Liver (tissue), 9 donors: Measurements from ENCODE around the gene FAM13B. TPM values are rescaled to one million over a fixed set of nuclear protein-coding genes. Genes with fewer than 3 reads are reported as not detected.

ENCODE experiments used
- DNase-seq: peaks from one replicate; pipeline ENCODE4 v3.0.0-alpha.2; 2017; ENCODE audit warnings: low spot score
- H3K27ac ChIP-seq, 2 donors: one replicate each; pipeline ENCODE4 v1.7.0; 2013; ENCODE audit warnings: inconsistent platforms in 2 of 2, low read length in 2 of 2, control low read depth in 1 of 2, low read depth in 1 of 2, mild to moderate bottlenecking in 1 of 2
- H3K27me3 ChIP-seq, 4 donors: one replicate each; pipeline versions ENCODE4 v1.6.1 to v1.7.0; 2013; ENCODE audit warnings: low read length in 3 of 4, inconsistent platforms in 1 of 4, mild to moderate bottlenecking in 1 of 4, moderate library complexity in 1 of 4; ENCODE audit not compliant: control insufficient read depth in 4 of 4, insufficient read depth in 4 of 4
- H3K36me3 ChIP-seq, 4 donors: one replicate each; pipeline versions ENCODE4 v1.6.1 to v1.7.0; 2013; ENCODE audit warnings: low read length in 3 of 4, mild to moderate bottlenecking in 3 of 4, low read depth in 1 of 4, moderate library complexity in 1 of 4; ENCODE audit not compliant: control insufficient read depth in 4 of 4, insufficient read depth in 3 of 4
- H3K4me1 ChIP-seq, 4 donors: one replicate each; pipeline versions ENCODE4 v1.6.1 to v1.7.0; 2013; ENCODE audit warnings: low read length in 3 of 4, mild to moderate bottlenecking in 3 of 4, moderate library complexity in 1 of 4; ENCODE audit not compliant: control insufficient read depth in 4 of 4, insufficient read depth in 4 of 4
- H3K4me3 ChIP-seq, 3 donors: one replicate each; pipeline versions ENCODE4 v1.6.1 to v1.7.0; 2013; ENCODE audit warnings: low read length in 3 of 3, control low read depth in 1 of 3, low read depth in 1 of 3, mild to moderate bottlenecking in 1 of 3
- H3K9ac ChIP-seq, 2 donors: one replicate each; pipeline ENCODE4 v1.7.0; 2013; ENCODE audit warnings: low read length in 2 of 2, mild to moderate bottlenecking in 2 of 2, moderate library complexity in 2 of 2, control low read depth in 1 of 2, low read depth in 1 of 2
- H3K9me3 ChIP-seq, 4 donors: one replicate each; pipeline versions ENCODE4 v1.6.1 to v1.7.0; 2013; ENCODE audit warnings: low read length in 3 of 4; ENCODE audit not compliant: control insufficient read depth in 4 of 4
- ATF3 ChIP-seq: IDR thresholded peaks from 2 replicates; pipeline ENCODE4 v1.6.1; 2016; ENCODE audit warnings: antibody characterized with exemption
- CTCF ChIP-seq: fragments of 150-350 bp; IDR thresholded peaks from 2 replicates; pipeline ENCODE4 v1.5.1; 2017; ENCODE audit warnings: improper control_type of control experiment, low read depth, low read length; ENCODE audit not compliant: missing input control
- EGR1 ChIP-seq, 2 donors: IDR thresholded peaks; 2 replicates each; pipeline ENCODE4 v1.6.1; 2016 to 2018; ENCODE audit warnings: antibody characterized with exemption in 2 of 2, low read depth in 2 of 2
- FOXA1 ChIP-seq: IDR thresholded peaks from 2 replicates; pipeline ENCODE4 v1.6.1; 2016; ENCODE audit warnings: antibody characterized with exemption
- FOXA2 ChIP-seq: IDR thresholded peaks from 2 replicates; pipeline ENCODE4 v1.6.1; 2016; ENCODE audit warnings: antibody characterized with exemption
- GABPA ChIP-seq, 2 donors: IDR thresholded peaks in 1 of 2; conservative IDR thresholded peaks in 1 of 2; 2 replicates each; pipeline ENCODE4 v1.6.1; 2016; ENCODE audit warnings: antibody characterized with exemption in 2 of 2, mild to moderate bottlenecking in 1 of 2, moderate library complexity in 1 of 2
- HNF4A ChIP-seq, 2 donors: conservative IDR thresholded peaks; 2 replicates each; pipeline ENCODE4 v1.6.1; 2016; ENCODE audit warnings: antibody characterized with exemption in 2 of 2, mild to moderate bottlenecking in 2 of 2
- HNF4G ChIP-seq: IDR thresholded peaks from 2 replicates; pipeline ENCODE4 v1.6.1; 2016; ENCODE audit warnings: antibody characterized with exemption
- JUND ChIP-seq, 2 donors: IDR thresholded peaks; 2 replicates each; pipeline ENCODE4 v1.6.1; 2016; ENCODE audit warnings: antibody characterized with exemption in 2 of 2
- MAX ChIP-seq: IDR thresholded peaks from 2 replicates; pipeline ENCODE4 v1.6.1; 2016; ENCODE audit warnings: antibody characterized with exemption
- NR2F2 ChIP-seq: IDR thresholded peaks from 2 replicates; pipeline ENCODE4 v1.6.1; 2016; ENCODE audit warnings: antibody characterized with exemption
- RAD21 ChIP-seq, 2 donors: IDR thresholded peaks; 2 replicates each; pipeline ENCODE4 v1.6.1; 2016; ENCODE audit warnings: antibody characterized with exemption in 2 of 2, mild to moderate bottlenecking in 2 of 2
- REST ChIP-seq: IDR thresholded peaks from 2 replicates; pipeline ENCODE4 v1.6.1; 2016; ENCODE audit warnings: antibody characterized with exemption, mild to moderate bottlenecking
- RXRA ChIP-seq, 2 donors: IDR thresholded peaks; 2 replicates each; pipeline ENCODE4 v1.6.1; 2017 to 2018; ENCODE audit warnings: antibody characterized with exemption in 2 of 2, mild to moderate bottlenecking in 1 of 2
- SP1 ChIP-seq: IDR thresholded peaks from 2 replicates; pipeline ENCODE4 v1.6.1; 2018; ENCODE audit warnings: antibody characterized with exemption, mild to moderate bottlenecking
- TAF1 ChIP-seq: conservative IDR thresholded peaks from 2 replicates; pipeline ENCODE4 v1.6.1; 2016; ENCODE audit warnings: antibody characterized with exemption, mild to moderate bottlenecking
- YY1 ChIP-seq: IDR thresholded peaks from 2 replicates; pipeline ENCODE4 v1.6.1; 2016; ENCODE audit warnings: antibody characterized with exemption, mild to moderate bottlenecking
- ZBTB33 ChIP-seq: IDR thresholded peaks from 2 replicates; pipeline ENCODE4 v1.6.1; 2016; ENCODE audit warnings: antibody characterized with exemption
- WGBS: extraction: QIAGEN DNeasy Blood & Tissue Kit; methylation state at CpG from one replicate; pipeline ENCODE4 v1.1.7; 2013; 5-methylcytosine and 5-hydroxymethylcytosine counted together
- polyA plus RNA-seq, 2 donors: library from polyadenylated mRNA; stranded (reverse) in 1 of 2; unstranded in 1 of 2; fragments of 200-250 nt in 1 of 2; fragments of >200 nt in 1 of 2; fragmentation: Nextera tagmentation in 1 of 2; extraction: Ambion mirVana in 1 of 2; gene quantifications; one replicate each; pipeline versions ENCODE4 v1.2.1 to v1.2.3, GENCODE V29; 2013 to 2015
- total RNA-seq, 2 donors: library from RNA; depleted of rRNA; stranded (reverse); fragments of >200 nt; gene quantifications; one replicate each; pipeline ENCODE4 v1.2.3, GENCODE V29; 2014
- donor health status: healthy.
- donor health status: healthy.
- donor health status: healthy.
- donor health status: healthy.
- donor health status: healthy.

The FAM13B gene
- total and polyA plus RNA-seq, 4 donors = 4.3 to 19.0 (median 10.8) TPM

GRCh38 chr5:137938751-137939143 lies 94.1 kb downstream of the FAM13B start:
- Histone ChIP-seq H3K27me3 (no peaks in the 10 kb centered on the region), H3K4me1 (no peaks in the 10 kb centered on the region), H3K4me3 (no peak overlapping the region), H3K36me3 (peaks cover 6 to 54% (median 36%) of the 10 kb centered on the region in 4 donors), H3K9ac (no peak overlapping the region), H3K27ac (no peak overlapping the region), H3K9me3 (no peaks in the 10 kb centered on the region)
- no peak for DNase-seq
- 95% methylated on average over 1 of the region's 1 CpG for WGBS
- TF ChIP-seq HNF4A (conservative IDR thresholded peaks at IDR 0.05) = no peak
- TF ChIP-seq NR2F2 = no peak
- no peak for TF ChIP-seq RXRA (IDR thresholded peaks at IDR 0.05)
- TF ChIP-seq RAD21 (IDR thresholded peaks at IDR 0.05) = no peak
- no peak for TF ChIP-seq HNF4G
- no peak for TF ChIP-seq ZBTB33
- TF ChIP-seq GABPA (IDR thresholded peaks at IDR 0.05 in 1 of 2, conservative IDR thresholded peaks at IDR 0.05 in 1 of 2) = no peak
- no peak for TF ChIP-seq CTCF
- no peak for TF ChIP-seq YY1
- TF ChIP-seq SP1 = no peak
- TF ChIP-seq JUND (IDR thresholded peaks at IDR 0.05) = no peak
- TF ChIP-seq ATF3 = no peak
- TF ChIP-seq MAX = no peak

- TF ChIP-seq HNF4A (conservative IDR thresholded peaks at IDR 0.05) = no peak
- TF ChIP-seq JUND (IDR thresholded peaks at IDR 0.05) = no peak
- TF ChIP-seq TAF1 = no peak
- no peak for TF ChIP-seq REST
- no peak for TF ChIP-seq EGR1 (IDR thresholded peaks at IDR 0.05; ENCODE audit: low read depth in 2 of 2)
- no peak for TF ChIP-seq FOXA2
- TF ChIP-seq NR2F2 = no peak
- no peak for TF ChIP-seq ATF3
- TF ChIP-seq RAD21 (IDR thresholded peaks at IDR 0.05) = no peak
- TF ChIP-seq YY1 = no peak
- TF ChIP-seq HNF4G = no peak
- no peak for TF ChIP-seq GABPA (IDR thresholded peaks at IDR 0.05 in 1 of 2, conservative IDR thresholded peaks at IDR 0.05 in 1 of 2)
- TF ChIP-seq CTCF = no peak
- no peak for TF ChIP-seq FOXA1
- H3K9me3 ChIP-seq = no peaks in the 10 kb centered on the region
- 95% methylated on average over 1 of the region's 1 CpG for WGBS
Observed at GRCh38 chr5:137937994-137938750, 94.7 kb downstream of the FAM13B start.

More at GRCh38 chr5:137937994-137938750, 94.7 kb downstream of the FAM13B start:
- Histone ChIP-seq H3K9ac (no peak overlapping the region), H3K36me3 (peaks cover 6 to 54% (median 36%) of the 10 kb centered on the region in 4 donors), H3K27me3 (no peaks in the 10 kb centered on the region), H3K27ac (no peak overlapping the region), H3K4me3 (no peak overlapping the region), H3K4me1 (no peaks in the 10 kb centered on the region)
- no peak for DNase-seq
